ENCODE results near the gene TRDN. TPM values are rescaled to one million over a fixed set of nuclear protein-coding genes. Genes with fewer than 3 reads are reported as not detected.

Gene TRDN
- total RNA-seq, 2 donors from 2014 or later = 1.9 to 2.2 TPM

DNA sequence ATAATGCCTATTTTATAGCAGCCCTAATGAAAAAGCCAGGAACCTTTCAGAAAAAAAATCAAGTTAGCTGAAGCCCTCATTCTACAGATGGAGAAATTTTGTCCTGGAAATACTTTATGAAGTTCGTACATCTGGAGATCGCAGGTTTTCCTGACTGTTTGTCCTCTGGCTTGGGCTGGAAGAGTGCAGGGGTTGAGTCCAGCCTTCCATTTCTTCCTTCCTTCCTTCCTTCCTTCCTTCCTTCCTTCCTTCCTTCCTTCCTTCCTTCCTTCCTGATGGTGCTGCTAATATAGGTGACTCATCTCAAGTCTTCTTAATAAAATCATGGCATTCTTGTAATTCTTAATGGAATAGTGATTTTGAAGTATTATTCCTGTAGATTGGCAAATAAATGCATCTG, 413.3 kb downstream of the TRDN start:
- no peaks in the 10 kb centered on the region for H3K4me1 ChIP-seq (replicated peaks)
- no peaks in the 10 kb centered on the region for H3K9me3 ChIP-seq
- WGBS = 94% methylated on average over 2 of the region's 2 CpGs
- H3K4me3 ChIP-seq = no peak overlapping the region
- no peaks in the 10 kb centered on the region for H3K36me3 ChIP-seq
- H3K27ac ChIP-seq = no peak overlapping the region
- TF ChIP-seq, protein P1, sequence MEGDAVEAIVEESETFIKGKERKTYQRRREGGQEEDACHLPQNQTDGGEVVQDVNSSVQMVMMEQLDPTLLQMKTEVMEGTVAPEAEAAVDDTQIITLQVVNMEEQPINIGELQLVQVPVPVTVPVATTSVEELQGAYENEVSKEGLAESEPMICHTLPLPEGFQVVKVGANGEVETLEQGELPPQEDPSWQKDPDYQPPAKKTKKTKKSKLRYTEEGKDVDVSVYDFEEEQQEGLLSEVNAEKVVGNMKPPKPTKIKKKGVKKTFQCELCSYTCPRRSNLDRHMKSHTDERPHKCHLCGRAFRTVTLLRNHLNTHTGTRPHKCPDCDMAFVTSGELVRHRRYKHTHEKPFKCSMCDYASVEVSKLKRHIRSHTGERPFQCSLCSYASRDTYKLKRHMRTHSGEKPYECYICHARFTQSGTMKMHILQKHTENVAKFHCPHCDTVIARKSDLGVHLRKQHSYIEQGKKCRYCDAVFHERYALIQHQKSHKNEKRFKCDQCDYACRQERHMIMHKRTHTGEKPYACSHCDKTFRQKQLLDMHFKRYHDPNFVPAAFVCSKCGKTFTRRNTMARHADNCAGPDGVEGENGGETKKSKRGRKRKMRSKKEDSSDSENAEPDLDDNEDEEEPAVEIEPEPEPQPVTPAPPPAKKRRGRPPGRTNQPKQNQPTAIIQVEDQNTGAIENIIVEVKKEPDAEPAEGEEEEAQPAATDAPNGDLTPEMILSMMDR (IDR thresholded peaks at IDR 0.05) = no peak
- TF ChIP-seq POLR2A (IDR thresholded peaks at IDR 0.05) = no peak
- DNase-seq (ENCODE audit: low spot score) = no peak
- intact Hi-C loops (cut with DNase I) = no loop called here
- H3K27me3 ChIP-seq (replicated peaks; ENCODE audit: insufficient read depth) = no peaks in the 10 kb centered on the region

GRCh38 chr6:123215211-123215610, 421.5 kb downstream of the TRDN start:
- TF ChIP-seq POLR2A (IDR thresholded peaks at IDR 0.05) (no peak), POLR2AphosphoS5 (IDR thresholded peaks at IDR 0.05) (no peak)
- TF ChIP-seq, protein P1 (IDR thresholded peaks at IDR 0.05) = no peak
- 69% methylated on average over 4 of the region's 4 CpGs for WGBS
- Histone ChIP-seq H3K27ac (no peak overlapping the region), H3K9me3 (no peaks in the 10 kb centered on the region), H3K27me3 (replicated peaks; ENCODE audit: insufficient read depth) (no peaks in the 10 kb centered on the region), H3K4me1 (replicated peaks) (no peaks in the 10 kb centered on the region), H3K4me3 (no peak overlapping the region), H3K36me3 (no peaks in the 10 kb centered on the region)
- intact Hi-C loops (cut with DNase I) = no loop called here
- no peak for DNase-seq (ENCODE audit: low spot score)

- no peak for DNase-seq (ENCODE audit: low spot score)
- intact Hi-C loops (cut with DNase I) = no loop called here
- Histone ChIP-seq H3K36me3 (no peaks in the 10 kb centered on the region), H3K27me3 (replicated peaks; ENCODE audit: insufficient read depth) (no peaks in the 10 kb centered on the region), H3K4me3 (no peak overlapping the region), H3K27ac (no peak overlapping the region), H3K9me3 (no peaks in the 10 kb centered on the region), H3K4me1 (replicated peaks) (no peaks in the 10 kb centered on the region)
- no peak for TF ChIP-seq POLR2A (IDR thresholded peaks at IDR 0.05)
- TF ChIP-seq, protein P1 (IDR thresholded peaks at IDR 0.05) = no peak
- no peak for TF ChIP-seq POLR2AphosphoS5 (IDR thresholded peaks at IDR 0.05)
- 81% methylated on average over 2 of the region's 2 CpGs for WGBS
Observed at GRCh38 chr6:123214433-123214832, 422.3 kb downstream of the TRDN start.

GRCh38 chr6:123213921-123214320, 422.8 kb downstream of the TRDN start:
- TF ChIP-seq, protein P1 (IDR thresholded peaks at IDR 0.05) = no peak
- TF ChIP-seq POLR2AphosphoS5 (IDR thresholded peaks at IDR 0.05) (no peak), POLR2A (IDR thresholded peaks at IDR 0.05) (no peak)
- Histone ChIP-seq H3K27ac (no peak overlapping the region), H3K4me3 (no peak overlapping the region), H3K9me3 (no peaks in the 10 kb centered on the region), H3K4me1 (replicated peaks) (no peaks in the 10 kb centered on the region), H3K27me3 (replicated peaks; ENCODE audit: insufficient read depth) (no peaks in the 10 kb centered on the region), H3K36me3 (no peaks in the 10 kb centered on the region)
- intact Hi-C loops (cut with DNase I) = no loop called here
- 93% methylated on average over 3 of the region's 3 CpGs for WGBS
- no peak for DNase-seq (ENCODE audit: low spot score)

DNA sequence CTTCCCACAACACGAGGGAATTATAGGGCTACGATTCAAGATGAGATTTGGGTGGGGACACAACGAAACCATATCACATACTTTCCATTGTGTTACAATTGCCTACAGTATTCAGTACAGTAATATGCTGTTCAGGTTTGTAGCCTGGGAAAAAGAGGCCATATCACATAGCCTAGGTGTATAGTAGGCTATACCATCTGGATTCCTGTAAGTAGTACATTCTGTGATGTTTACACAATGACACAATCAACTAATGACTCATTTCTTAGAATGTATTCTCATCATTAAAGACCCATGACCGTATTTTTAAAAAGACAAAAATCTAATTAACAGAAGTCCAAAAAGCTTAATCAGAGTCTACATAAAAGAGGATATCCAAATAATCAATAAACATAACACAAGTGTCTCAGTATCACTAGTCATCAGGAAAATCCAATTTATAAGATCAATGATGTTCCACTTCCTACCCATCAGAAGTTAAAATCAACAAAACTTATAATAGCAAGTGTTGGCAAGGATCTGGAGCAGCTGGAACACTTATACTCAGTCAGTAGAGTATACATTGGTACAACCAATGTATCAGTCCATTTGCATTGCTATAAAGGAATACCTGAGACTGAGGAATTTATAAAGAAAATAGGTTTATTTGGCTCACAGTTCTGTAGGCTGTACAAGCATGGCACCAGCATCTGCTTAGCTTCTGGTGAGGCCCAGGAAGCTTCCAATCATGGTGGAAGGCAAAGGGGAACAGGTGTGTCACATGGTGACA, 424.8 kb downstream of the TRDN start:
- Histone ChIP-seq H3K9me3 (no peaks in the 10 kb centered on the region), H3K27me3 (replicated peaks; ENCODE audit: insufficient read depth) (no peaks in the 10 kb centered on the region), H3K4me1 (replicated peaks) (no peaks in the 10 kb centered on the region), H3K36me3 (no peaks in the 10 kb centered on the region), H3K27ac (no peak overlapping the region), H3K4me3 (no peak overlapping the region)
- WGBS = 89% methylated on average over 4 of the region's 4 CpGs
- intact Hi-C loops (cut with DNase I) = no loop called here
- TF ChIP-seq POLR2A (IDR thresholded peaks at IDR 0.05) = no peak
- no peak for TF ChIP-seq POLR2AphosphoS5 (IDR thresholded peaks at IDR 0.05)
- TF ChIP-seq, protein P1 (IDR thresholded peaks at IDR 0.05) = no peak
- DNase-seq (ENCODE audit: low spot score) = no peak
